Epithelial cell of proximal tubule (primary cell): Measurements from ENCODE around the gene KLF13. TPM values are rescaled to one million over a fixed set of nuclear protein-coding genes. Genes with fewer than 3 reads are reported as not detected.

Experiments used
- DNase-seq: peaks from one replicate; pipeline ENCODE4 v3.0.0-alpha.2; 2011; ENCODE audit warnings: low read depth
- H3K4me3 ChIP-seq: 2 replicates; pipeline ENCODE4 v1.5.1; 2011; ENCODE audit warnings: low read depth, mild to moderate bottlenecking, low read length
- total RNA-seq: library from RNA; depleted of rRNA; stranded (reverse); fragments of >200 nt; gene quantifications from 2 replicates; pipeline ENCODE4 v1.2.3, GENCODE V29; 2015
- TF ChIP-seq, protein P1 (sequence below): conservative IDR thresholded peaks from 2 replicates; pipeline ENCODE4 v1.5.1; 2012; ENCODE audit warnings: low read depth, mild to moderate bottlenecking, low read length

The KLF13 gene
- total RNA-seq, 1 donor from 2014 or later = 66.2 TPM

DNA sequence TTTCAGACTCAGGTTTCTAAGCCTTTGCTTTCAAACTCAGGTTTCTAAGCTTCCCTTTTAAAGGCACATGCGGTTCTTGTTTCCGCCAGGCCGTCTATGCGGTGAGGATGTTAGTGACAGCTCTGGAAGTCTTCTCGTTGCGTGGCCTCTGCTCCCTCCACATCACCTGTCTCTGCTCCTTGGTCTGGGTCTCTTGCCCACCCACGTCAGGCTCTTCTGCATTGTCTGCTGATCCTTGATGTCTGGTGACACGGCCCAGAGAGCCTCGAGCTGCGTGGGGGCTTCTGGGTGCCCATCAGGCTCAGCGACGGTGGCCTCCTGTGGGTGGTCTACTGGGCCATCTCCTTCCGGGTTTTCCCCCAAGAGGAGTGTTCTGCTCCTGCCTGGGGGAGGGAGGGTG is 30.5 kb downstream of the KLF13 start:
- no peak for DNase-seq
- TF ChIP-seq, protein P1, sequence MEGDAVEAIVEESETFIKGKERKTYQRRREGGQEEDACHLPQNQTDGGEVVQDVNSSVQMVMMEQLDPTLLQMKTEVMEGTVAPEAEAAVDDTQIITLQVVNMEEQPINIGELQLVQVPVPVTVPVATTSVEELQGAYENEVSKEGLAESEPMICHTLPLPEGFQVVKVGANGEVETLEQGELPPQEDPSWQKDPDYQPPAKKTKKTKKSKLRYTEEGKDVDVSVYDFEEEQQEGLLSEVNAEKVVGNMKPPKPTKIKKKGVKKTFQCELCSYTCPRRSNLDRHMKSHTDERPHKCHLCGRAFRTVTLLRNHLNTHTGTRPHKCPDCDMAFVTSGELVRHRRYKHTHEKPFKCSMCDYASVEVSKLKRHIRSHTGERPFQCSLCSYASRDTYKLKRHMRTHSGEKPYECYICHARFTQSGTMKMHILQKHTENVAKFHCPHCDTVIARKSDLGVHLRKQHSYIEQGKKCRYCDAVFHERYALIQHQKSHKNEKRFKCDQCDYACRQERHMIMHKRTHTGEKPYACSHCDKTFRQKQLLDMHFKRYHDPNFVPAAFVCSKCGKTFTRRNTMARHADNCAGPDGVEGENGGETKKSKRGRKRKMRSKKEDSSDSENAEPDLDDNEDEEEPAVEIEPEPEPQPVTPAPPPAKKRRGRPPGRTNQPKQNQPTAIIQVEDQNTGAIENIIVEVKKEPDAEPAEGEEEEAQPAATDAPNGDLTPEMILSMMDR = no peak
- no peak overlapping the region for H3K4me3 ChIP-seq

DNA sequence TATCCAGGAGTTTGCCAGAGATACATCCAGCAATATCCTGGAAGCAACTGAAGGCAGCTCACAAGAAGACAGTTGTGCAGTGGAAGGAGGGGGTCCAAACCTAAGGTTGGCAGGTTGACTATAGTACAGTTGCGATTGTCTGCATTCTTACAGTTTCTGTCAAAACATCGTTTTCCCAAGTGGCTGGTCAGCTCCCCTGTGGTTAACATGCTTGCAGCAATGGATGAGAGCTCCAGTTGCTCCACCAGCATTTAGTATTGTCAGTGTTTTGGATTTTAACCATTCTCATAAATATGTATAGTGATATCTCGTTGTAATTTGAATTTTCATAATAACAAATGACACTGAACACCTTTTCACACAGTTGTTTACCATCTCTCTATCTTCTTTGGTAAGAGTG is 31.5 kb downstream of the KLF13 start:
- no peak overlapping the region for H3K4me3 ChIP-seq
- TF ChIP-seq, protein P1 = no peak
- DNase-seq = no peak

DNA sequence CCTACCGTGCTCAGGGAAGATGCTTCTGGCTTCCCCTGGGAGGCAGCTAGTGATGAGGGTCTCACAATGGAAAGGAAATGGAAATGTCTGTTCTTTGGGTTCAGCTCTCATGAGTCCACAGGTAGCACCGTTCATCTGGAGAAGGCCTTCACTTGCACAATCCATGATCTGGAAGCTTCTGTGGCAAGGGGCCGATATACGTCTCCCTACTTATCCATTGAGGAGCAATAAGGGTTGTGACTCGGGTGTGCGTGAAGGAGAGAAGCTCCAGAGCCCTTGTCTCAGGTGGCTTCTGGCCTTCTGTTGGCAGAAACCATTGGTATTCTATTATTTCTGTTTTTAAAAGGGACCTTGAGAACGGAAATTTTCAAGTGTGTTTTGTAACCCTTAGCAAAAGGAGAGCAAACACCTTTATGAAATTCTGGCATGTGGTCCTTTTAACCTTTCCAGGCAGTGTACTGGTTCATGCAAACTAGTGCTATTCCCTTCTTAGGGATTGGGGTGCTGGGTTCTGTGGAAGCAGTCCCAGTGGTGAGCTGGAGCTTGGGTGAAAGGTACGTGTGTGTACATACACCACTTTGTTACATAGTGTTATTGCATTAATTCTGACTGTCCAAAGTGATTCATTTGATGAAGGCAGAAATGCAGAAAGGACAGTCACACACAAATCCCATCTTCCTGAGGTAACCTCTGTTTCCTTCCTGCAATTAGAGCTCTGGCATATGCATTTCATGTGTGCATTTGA is 32.5 kb downstream of the KLF13 start:
- TF ChIP-seq, protein P1 = no peak
- no peak overlapping the region for H3K4me3 ChIP-seq
- DNase-seq = no peak

DNA sequence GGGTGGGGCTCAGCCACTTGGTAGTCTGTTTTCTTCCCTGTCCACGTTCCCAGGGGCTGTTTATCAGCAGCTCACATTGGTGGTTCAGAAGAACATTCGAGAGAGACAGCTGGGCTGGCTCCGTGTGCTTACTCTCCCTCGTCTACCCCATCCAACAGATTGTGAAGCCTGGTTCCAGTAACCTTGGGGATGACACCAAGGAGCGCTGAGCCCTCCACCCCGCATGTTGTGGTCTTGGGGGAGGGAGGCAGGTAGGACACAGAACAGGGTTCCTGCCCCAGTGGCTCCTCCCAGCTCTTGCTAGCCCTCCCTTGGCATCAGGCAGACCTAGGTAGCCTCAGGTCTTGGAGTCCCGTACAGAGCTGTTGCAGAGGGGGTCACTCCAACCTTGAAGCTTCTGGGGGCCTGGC is 33.1 kb downstream of the KLF13 start:
- TF ChIP-seq, protein P1 = no peak
- no peak for DNase-seq
- no peak overlapping the region for H3K4me3 ChIP-seq

DNA sequence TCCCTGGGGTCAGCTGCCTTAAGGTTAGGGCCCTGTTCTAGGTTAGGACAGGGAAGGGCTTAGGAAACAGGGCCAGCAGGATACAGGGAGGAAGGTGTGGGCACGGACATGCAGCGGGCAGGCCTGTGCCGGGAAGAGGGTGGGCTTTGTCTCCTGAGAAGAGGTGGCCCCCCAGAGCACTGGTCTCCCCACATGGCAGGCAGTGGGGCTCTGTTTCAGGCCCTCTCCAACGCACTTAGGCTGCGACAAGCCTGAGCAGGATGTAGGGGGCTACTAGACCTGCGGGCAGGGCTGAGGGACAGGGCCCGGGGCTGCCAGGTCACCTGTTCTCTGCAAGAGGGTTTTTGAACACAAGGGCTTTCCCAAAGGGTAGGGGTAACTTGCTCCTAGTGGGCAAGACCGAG is 33.5 kb downstream of the KLF13 start:
- TF ChIP-seq, protein P1 = no peak
- no peak overlapping the region for H3K4me3 ChIP-seq
- no peak for DNase-seq

DNA sequence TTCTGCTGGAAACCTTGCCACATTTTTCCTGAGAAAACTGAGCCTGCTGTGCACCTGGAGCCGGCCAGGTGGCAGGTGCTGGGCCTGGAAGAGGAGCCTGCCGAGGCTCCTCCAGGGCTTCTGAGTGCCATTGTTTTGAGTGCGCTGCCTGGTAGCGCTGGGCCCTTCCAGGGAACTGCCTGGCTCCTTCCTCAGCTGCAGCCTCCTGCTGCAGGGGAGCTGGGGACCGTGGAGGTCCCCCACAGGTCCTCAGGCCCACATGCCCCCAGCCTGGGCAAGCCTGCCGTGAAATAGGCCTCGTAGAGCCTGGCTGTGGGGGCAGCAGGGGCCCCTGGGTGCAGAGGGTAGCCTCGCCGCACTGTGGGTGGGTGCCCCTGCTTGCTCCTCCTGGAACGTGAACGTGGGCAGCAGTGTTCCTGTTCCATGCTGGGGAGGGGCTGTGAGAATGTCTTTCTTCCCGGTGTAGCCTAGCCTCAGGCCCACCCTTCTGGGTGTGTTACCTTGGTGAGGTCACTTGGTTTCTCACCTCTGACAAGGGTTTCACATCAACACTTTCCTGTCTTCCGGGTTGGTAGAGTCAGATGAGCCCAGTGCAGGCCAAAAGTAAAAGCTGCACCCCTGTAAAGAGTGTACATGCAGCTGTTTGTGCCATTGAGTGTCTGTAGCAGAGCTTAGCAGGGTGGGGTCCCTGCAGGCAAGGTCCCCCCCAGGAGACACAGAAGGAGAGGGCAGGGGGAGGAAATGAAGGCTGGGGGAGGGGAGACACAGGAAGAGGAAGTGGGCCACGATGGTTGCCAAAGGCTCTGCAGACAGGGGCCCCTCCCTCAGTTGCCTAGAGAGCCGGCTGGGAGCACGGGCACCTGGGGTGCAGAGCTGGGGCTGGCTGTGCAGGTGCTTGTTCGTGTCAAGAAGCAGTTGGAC is 34.5 kb downstream of the KLF13 start:
- no peak for DNase-seq
- no peak overlapping the region for H3K4me3 ChIP-seq
- TF ChIP-seq, protein P1 = no peak
